Measurements from ENCODE around the gene OR2T11. TPM values are rescaled to one million over a fixed set of nuclear protein-coding genes. Genes with fewer than 3 reads are reported as not detected.

OR2T11 gene
- total and polyA plus RNA-seq, 11 donors = not detected

- ATAC-seq (no peak), DNase-seq (no peak)
- intact Hi-C loops (cut with DNase I) = no loop called here
- H3K4me1 ChIP-seq = no peaks in the 10 kb centered on the region
- H3K9me3 ChIP-seq = no peaks in the 10 kb centered on the region
- no peak overlapping the region for H3K4me3 ChIP-seq
- no peak for TF ChIP-seq POLR2A (IDR thresholded peaks at IDR 0.05)
- TF ChIP-seq CTCF (IDR thresholded peaks at IDR 0.05) = no peak
- no peaks in the 10 kb centered on the region for H3K36me3 ChIP-seq
- no peak overlapping the region for H3K27ac ChIP-seq
- WGBS, 4 donors = 51 to 74% (median 60%) methylated on average over 1 of the region's 1 CpG
- H3K27me3 ChIP-seq = peaks cover 0 to 6% (median 0%) of the 10 kb centered on the region in 9 donors
Measured at GRCh38 chr1:248613742-248614141, 21.1 kb downstream of the OR2T11 start.

GRCh38 chr1:248611883-248612414 is 22.9 kb downstream of the OR2T11 start:
- ATAC-seq = no peak
- Histone ChIP-seq H3K4me3 (no peak overlapping the region), H3K9me3 (no peaks in the 10 kb centered on the region), H3K4me1 (no peaks in the 10 kb centered on the region), H3K27ac (no peak overlapping the region), H3K36me3 (no peaks in the 10 kb centered on the region), H3K27me3 (peaks cover 0 to 6% (median 0%) of the 10 kb centered on the region in 9 donors)
- no peak for DNase-seq
- TF ChIP-seq POLR2A (IDR thresholded peaks at IDR 0.05) = no peak
- no peak for TF ChIP-seq CTCF (IDR thresholded peaks at IDR 0.05)
- 61 to 70% (median 65%) methylated on average over 4 of the region's 4 CpGs for WGBS, 4 donors
- intact Hi-C loops (cut with DNase I) = no loop called here

- no peak for TF ChIP-seq CTCF (IDR thresholded peaks at IDR 0.05)
- no peak for TF ChIP-seq POLR2A (IDR thresholded peaks at IDR 0.05)
- no peaks in the 10 kb centered on the region for H3K9me3 ChIP-seq
- intact Hi-C loops (cut with DNase I) = no loop called here
- H3K4me3 ChIP-seq = no peak overlapping the region
- H3K27ac ChIP-seq = no peak overlapping the region
- no peaks in the 10 kb centered on the region for H3K4me1 ChIP-seq
- no peak for ATAC-seq
- no peak for DNase-seq
- 36 to 51% (median 43%) methylated on average over 3 of the region's 3 CpGs for WGBS, 4 donors
- H3K27me3 ChIP-seq = peaks cover 0 to 6% (median 0%) of the 10 kb centered on the region in 9 donors
- H3K36me3 ChIP-seq = no peaks in the 10 kb centered on the region
Measured at GRCh38 chr1:248610301-248610700, 24.6 kb downstream of the OR2T11 start.

- intact Hi-C loops (cut with DNase I) = no loop called here
- no peaks in the 10 kb centered on the region for H3K36me3 ChIP-seq
- H3K4me3 ChIP-seq = no peak overlapping the region
- ATAC-seq (no peak), DNase-seq (no peak)
- TF ChIP-seq POLR2A (IDR thresholded peaks at IDR 0.05) = no peak
- TF ChIP-seq CTCF (IDR thresholded peaks at IDR 0.05) = no peak
- H3K4me1 ChIP-seq = no peaks in the 10 kb centered on the region
- peaks cover 0 to 3% (median 0%) of the 10 kb centered on the region in 12 donors for H3K9me3 ChIP-seq
- WGBS, 4 donors = 67 to 77% (median 69%) methylated on average over 8 of the region's 8 CpGs
- H3K27me3 ChIP-seq = no peaks in the 10 kb centered on the region
- H3K27ac ChIP-seq = no peak overlapping the region
Measured at GRCh38 chr1:248599396-248599795, 35.5 kb downstream of the OR2T11 start.

All from heart left ventricle (tissue), 16 donors.